ENCODE measurements around the gene ANKS1B. TPM values are rescaled to one million over a fixed set of nuclear protein-coding genes. Genes with fewer than 3 reads are reported as not detected.

Gene ANKS1B
- total and polyA plus RNA-seq, 2 of the 4 experiments (the other 2 are of a cell fraction), result 0.17 to 0.18 TPM

GRCh38 chr12:99644629-99645028 lies 340.1 kb downstream of the ANKS1B start:
- ATAC-seq (ENCODE audit: low read depth), result no peak
- CTCF ChIA-PET, result no interaction called here

More at GRCh38 chr12:99644629-99645028, 340.1 kb downstream of the ANKS1B start:
- no peak overlapping the region for H3K56ac ChIP-seq (ENCODE audit: extremely low read depth, insufficient read depth, low read length)
- POLR2A ChIA-PET (ENCODE audit: unreplicated experiment), result no interaction called here
- no peak overlapping the region for H3K4ac ChIP-seq (ENCODE audit: low read depth, low read length)
- no peak overlapping the region for H2AFZ ChIP-seq (replicated peaks; ENCODE audit: low read length, poor library complexity)
- H3K4me1 ChIP-seq (ENCODE audit: control insufficient read depth, insufficient read depth, low read length), result no peaks in the 10 kb centered on the region
- no peak overlapping the region for H3K23ac ChIP-seq (ENCODE audit: low read depth, low read length)
- no peak overlapping the region for H4K5ac ChIP-seq (ENCODE audit: low read depth, low read length)
- no peak overlapping the region for H2BK15ac ChIP-seq (ENCODE audit: low read depth, low read length)
- BruUV-seq (replicated peaks), result no TSS peak
- no peak overlapping the region for H2AK9ac ChIP-seq (replicated peaks; ENCODE audit: low read depth, low read length, poor library complexity)
- no peak overlapping the region for H3K14ac ChIP-seq (replicated peaks; ENCODE audit: low read depth, low read length)
- TF ChIP-seq MAFK (IDR thresholded peaks at IDR 0.05; ENCODE audit: low read depth, low read length) (no peak), RFX5 (IDR thresholded peaks at IDR 0.05; ENCODE audit: low read depth, low read length) (no peak), BHLHE40 (IDR thresholded peaks at IDR 0.05; ENCODE audit: low read depth, low read length) (no peak)
- TF ChIP-seq, protein P1, sequence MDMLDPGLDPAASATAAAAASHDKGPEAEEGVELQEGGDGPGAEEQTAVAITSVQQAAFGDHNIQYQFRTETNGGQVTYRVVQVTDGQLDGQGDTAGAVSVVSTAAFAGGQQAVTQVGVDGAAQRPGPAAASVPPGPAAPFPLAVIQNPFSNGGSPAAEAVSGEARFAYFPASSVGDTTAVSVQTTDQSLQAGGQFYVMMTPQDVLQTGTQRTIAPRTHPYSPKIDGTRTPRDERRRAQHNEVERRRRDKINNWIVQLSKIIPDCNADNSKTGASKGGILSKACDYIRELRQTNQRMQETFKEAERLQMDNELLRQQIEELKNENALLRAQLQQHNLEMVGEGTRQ (IDR thresholded peaks at IDR 0.05; ENCODE audit: low read depth, low read length), result no peak
- TF ChIP-seq, protein P2, sequence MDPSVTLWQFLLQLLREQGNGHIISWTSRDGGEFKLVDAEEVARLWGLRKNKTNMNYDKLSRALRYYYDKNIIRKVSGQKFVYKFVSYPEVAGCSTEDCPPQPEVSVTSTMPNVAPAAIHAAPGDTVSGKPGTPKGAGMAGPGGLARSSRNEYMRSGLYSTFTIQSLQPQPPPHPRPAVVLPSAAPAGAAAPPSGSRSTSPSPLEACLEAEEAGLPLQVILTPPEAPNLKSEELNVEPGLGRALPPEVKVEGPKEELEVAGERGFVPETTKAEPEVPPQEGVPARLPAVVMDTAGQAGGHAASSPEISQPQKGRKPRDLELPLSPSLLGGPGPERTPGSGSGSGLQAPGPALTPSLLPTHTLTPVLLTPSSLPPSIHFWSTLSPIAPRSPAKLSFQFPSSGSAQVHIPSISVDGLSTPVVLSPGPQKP (IDR thresholded peaks at IDR 0.05; ENCODE audit: borderline replicate concordance, low read depth, low read length), result no peak
- TF ChIP-seq, protein P3, sequence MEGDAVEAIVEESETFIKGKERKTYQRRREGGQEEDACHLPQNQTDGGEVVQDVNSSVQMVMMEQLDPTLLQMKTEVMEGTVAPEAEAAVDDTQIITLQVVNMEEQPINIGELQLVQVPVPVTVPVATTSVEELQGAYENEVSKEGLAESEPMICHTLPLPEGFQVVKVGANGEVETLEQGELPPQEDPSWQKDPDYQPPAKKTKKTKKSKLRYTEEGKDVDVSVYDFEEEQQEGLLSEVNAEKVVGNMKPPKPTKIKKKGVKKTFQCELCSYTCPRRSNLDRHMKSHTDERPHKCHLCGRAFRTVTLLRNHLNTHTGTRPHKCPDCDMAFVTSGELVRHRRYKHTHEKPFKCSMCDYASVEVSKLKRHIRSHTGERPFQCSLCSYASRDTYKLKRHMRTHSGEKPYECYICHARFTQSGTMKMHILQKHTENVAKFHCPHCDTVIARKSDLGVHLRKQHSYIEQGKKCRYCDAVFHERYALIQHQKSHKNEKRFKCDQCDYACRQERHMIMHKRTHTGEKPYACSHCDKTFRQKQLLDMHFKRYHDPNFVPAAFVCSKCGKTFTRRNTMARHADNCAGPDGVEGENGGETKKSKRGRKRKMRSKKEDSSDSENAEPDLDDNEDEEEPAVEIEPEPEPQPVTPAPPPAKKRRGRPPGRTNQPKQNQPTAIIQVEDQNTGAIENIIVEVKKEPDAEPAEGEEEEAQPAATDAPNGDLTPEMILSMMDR (conservative IDR thresholded peaks at IDR 0.05; ENCODE audit: low read depth, low read length), result no peak
- no peak overlapping the region for H2BK120ac ChIP-seq (ENCODE audit: low read depth, low read length)
- H3K79me1 ChIP-seq (ENCODE audit: low read depth in 1 of 2, low read length in 2 of 2), result no peaks in the 10 kb centered on the region
- no peak overlapping the region for H3K4me3 ChIP-seq (ENCODE audit: insufficient read depth, low read depth, low read length)
- H3K9me1 ChIP-seq (ENCODE audit: insufficient read depth, low read length), result no peaks in the 10 kb centered on the region
- H3K4me2 ChIP-seq (ENCODE audit: low read depth, low read length), result no peak overlapping the region
- no peak overlapping the region for H3K27ac ChIP-seq (ENCODE audit: insufficient read depth, low read length)
- 0 out of 2 replicates have a peak, but pooled peaks cover 3% of the 10 kb centered on the region for H3K9me3 ChIP-seq (ENCODE audit: control insufficient read depth, insufficient read depth, low read length)
- H3K9ac ChIP-seq (ENCODE audit: low read depth, low read length), result no peak overlapping the region
- no peaks in the 10 kb centered on the region for H4K20me1 ChIP-seq (ENCODE audit: insufficient read depth, low read length)
- H3K18ac ChIP-seq (ENCODE audit: low read depth, low read length), result no peak overlapping the region
- H2BK5ac ChIP-seq (ENCODE audit: low read depth, low read length, poor library complexity, severe bottlenecking), result no peak overlapping the region
- H2AK5ac ChIP-seq (ENCODE audit: low read depth, low read length), result no peak overlapping the region
- H3K36me3 ChIP-seq (ENCODE audit: control insufficient read depth, insufficient read depth, low read length), result no peaks in the 10 kb centered on the region
- dilution Hi-C loops (cut with HindIII; ENCODE audit: low sequenced_read_pairs, unreplicated experiment) (no loop called here), intact Hi-C loops (cut with micrococcal nuclease) (no loop called here), in situ Hi-C loops (cut with MboI; ENCODE audit: low sequenced_read_pairs) (no loop called here)
- no peak overlapping the region for H2BK20ac ChIP-seq (ENCODE audit: low read depth, low read length)
- H4K91ac ChIP-seq (ENCODE audit: insufficient read depth, low read depth, low read length), result no peak overlapping the region
- DNase-seq, result no peak
- WGBS, 2 experiments (ENCODE audit: extremely low coverage in 2 of 2, insufficient read length in 1 of 2), result no CpG with 5 or more reads among the region's 2 CpGs
- H4K8ac ChIP-seq (ENCODE audit: low read depth in 2 of 2, low read length in 2 of 2), result no peak overlapping the region
- no peaks in the 10 kb centered on the region for H3K27me3 ChIP-seq (ENCODE audit: control insufficient read depth, insufficient read depth, low read length)

Data from IMR-90 (cell line).